ENCODE data around the gene ADSL. TPM values are rescaled to one million over a fixed set of nuclear protein-coding genes. Genes with fewer than 3 reads are reported as not detected.

The ADSL gene
- polyA plus RNA-seq, 1 donor from 2014 or later: 44.5 TPM

DNA sequence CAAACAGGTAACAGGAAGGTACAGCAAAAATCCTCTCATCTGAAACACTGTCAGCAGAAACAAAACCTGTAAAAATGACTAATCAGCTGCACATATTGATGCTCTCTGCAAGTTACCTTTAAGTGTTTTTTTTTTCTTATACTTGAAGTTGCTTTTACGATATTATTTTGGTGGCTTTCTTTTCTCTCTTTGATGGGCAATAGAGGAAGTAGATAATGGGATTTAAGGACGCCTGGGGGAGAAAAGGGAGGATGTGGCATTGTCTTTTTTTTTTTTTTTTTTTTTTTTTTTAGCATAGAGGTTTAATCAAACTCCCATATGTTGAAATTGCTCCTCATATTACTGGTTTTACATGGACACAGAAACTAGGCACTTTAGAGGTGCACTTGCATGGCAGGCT is 11.4 kb upstream of the ADSL start:
- H3K9me3 Mint-ChIP-seq: no peaks in the 10 kb centered on the region
- H3K36me3 Mint-ChIP-seq: no peaks in the 10 kb centered on the region
- no peaks in the 10 kb centered on the region for H3K27me3 Mint-ChIP-seq
- H3K27ac Mint-ChIP-seq: peak overlapping the region; percentile 43 to 95 (median 74)
- H3K4me3 Mint-ChIP-seq: peak overlapping the region in 2 of 4 donors; percentile 16 to 56
- H3K4me1 Mint-ChIP-seq: peaks cover 28 to 40% (median 31%) of the 10 kb centered on the region in 3 donors

DNA sequence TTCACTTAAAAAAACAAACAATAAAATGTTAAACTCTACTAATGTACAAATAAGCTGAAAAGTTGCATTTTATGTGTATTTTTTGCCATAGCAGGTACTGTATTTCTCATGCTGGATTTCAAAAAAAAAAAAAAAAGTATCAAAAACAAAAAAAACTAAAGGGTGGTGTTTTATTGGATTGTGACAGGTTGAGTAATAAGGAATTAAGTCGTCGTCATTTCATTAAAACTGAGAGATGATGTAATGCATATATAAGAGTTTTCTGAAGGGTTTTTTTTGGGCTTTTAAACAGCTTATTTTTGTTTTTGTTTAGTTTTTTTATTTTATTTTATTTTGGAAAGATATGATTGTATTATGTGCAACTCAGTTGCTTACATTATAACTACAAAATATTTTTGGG is 10.9 kb upstream of the ADSL start:
- Mint-ChIP-seq H3K27me3 (no peaks in the 10 kb centered on the region), H3K4me1 (peaks cover 26 to 43% (median 34%) of the 10 kb centered on the region in 3 donors), H3K36me3 (no peaks in the 10 kb centered on the region), H3K4me3 (peak overlapping the region in 1 of 4 donors; percentile 56), H3K27ac (peak overlapping the region in 2 of 3 donors; percentile 43 to 95), H3K9me3 (no peaks in the 10 kb centered on the region)

DNA sequence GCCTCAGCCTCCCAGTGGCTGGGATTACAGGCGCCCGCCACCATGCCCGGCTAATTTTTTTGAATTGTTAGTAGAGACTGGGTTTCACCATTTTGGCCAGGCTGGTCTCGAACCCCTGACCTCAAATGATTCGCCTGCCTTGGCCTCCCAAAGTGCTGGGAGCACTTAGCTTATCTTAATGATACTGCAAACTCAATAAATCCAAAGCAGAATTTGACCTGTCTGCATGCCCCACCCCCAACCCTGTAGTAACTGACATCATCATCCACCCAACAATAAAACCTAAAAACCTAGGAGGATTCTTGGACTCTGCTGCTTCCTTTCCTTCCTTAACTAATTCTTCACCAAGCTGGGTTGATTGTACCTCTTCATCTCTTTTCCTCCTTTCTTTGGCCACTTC is 6.3 kb upstream of the ADSL start:
- H3K4me1 Mint-ChIP-seq: peaks cover 20 to 43% (median 37%) of the 10 kb centered on the region in 3 donors
- H3K36me3 Mint-ChIP-seq: no peaks in the 10 kb centered on the region
- peak overlapping the region in 1 of 4 donors; percentile 70 for H3K4me3 Mint-ChIP-seq
- no peaks in the 10 kb centered on the region for H3K9me3 Mint-ChIP-seq
- no peaks in the 10 kb centered on the region for H3K27me3 Mint-ChIP-seq
- peak overlapping the region in 1 of 3 donors; percentile 67 for H3K27ac Mint-ChIP-seq

DNA sequence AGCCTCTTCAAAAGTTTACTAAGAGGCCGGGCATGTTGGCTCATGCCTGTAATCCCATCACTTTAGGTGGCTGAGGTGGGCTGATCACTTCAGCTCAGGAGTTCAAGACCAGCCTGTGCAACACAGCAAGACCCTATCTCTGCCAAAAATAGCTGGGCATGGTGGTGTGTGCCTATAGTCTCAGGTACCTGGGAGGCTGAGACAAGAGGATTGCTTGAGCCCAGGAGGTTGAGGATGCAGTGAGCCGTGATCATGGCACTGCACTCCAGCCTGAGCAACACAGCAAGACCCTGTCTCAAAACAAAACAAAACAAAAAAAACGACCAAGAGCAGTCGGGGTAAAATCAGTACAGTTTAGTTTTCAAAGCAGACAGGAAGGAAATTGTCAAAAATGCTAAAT is 4.7 kb upstream of the ADSL start:
- Mint-ChIP-seq H3K27me3 (no peaks in the 10 kb centered on the region), H3K4me1 (peaks cover 14 to 36% (median 29%) of the 10 kb centered on the region in 3 donors), H3K27ac (peak overlapping the region in 2 of 3 donors; percentile 29 to 82), H3K36me3 (no peaks in the 10 kb centered on the region), H3K4me3 (peak overlapping the region in 3 of 4 donors; percentile 49 to 84 (median 70)), H3K9me3 (no peaks in the 10 kb centered on the region)

DNA sequence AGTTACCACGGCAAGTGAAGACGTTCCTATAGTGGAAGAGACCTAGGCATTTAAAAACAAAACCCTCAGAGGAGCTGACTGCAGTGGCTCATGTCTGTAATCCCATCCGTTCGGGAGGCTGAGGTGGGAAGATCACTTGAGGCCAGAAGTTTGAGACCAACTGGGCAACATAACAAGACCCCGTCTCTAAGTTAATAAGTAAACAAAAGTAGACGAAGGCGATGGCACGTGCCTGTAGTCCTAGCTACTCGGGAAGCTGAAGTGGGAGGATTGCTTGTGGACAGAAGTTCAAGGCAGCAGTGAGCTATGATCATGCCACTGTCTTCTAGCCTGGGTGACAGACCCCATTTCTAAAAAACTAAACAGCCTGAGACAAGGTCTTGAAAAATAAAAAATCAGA is 3.8 kb upstream of the ADSL start:
- Mint-ChIP-seq H3K4me1 (peaks cover 18 to 34% (median 33%) of the 10 kb centered on the region in 3 donors), H3K27ac (peak overlapping the region in 2 of 3 donors; percentile 57 to 64), H3K4me3 (peak overlapping the region in 2 of 4 donors; percentile 65 to 84), H3K27me3 (no peaks in the 10 kb centered on the region), H3K9me3 (no peaks in the 10 kb centered on the region), H3K36me3 (no peaks in the 10 kb centered on the region)

DNA sequence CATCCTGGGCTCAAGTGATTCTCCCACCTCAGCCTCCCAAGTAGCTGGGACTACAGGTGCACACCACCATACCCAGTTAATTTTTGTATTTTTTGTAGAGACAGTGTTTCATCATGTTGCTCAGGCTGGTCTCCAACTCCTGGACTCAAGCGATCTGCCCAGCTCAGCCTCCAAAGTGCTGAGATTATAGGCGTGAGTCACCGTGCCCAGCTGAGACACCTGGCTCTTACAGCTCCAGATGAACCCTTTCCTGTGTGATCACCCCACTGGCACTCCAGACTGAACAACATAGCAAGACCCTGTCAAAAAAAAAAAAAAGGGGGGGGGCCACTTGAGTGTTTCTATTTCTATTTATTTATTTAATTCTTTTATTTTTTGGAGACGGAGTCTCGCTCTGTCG is 1.0 kb upstream of the ADSL start:
- Mint-ChIP-seq H3K9me3 (no peaks in the 10 kb centered on the region), H3K4me3 (peak overlapping the region; percentile 96 to 100 (median 100)), H3K36me3 (no peaks in the 10 kb centered on the region), H3K27ac (peak overlapping the region; percentile 85 to 99 (median 87)), H3K4me1 (peaks cover 19 to 34% (median 27%) of the 10 kb centered on the region in 3 donors), H3K27me3 (no peaks in the 10 kb centered on the region)

DNA sequence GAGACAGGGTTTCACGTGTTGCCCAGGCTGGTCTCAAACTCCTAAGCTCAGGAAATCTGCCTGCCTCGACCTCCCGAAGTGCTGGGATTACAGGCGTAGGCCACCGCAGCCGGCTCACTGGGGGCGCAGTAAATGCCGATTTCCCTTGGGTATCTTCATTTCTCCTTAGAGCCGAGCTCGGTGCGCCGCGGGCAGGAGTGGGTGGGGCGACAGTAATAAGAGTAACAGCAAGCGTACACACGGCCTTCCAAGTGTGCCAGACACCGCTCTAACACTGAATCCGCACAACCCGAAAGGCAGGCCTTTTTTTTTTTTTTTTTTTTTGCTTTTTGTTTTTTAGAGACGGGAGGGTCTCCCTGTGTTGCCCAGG is 500 bp upstream of the ADSL start:
- Mint-ChIP-seq H3K9me3 (no peaks in the 10 kb centered on the region), H3K36me3 (no peaks in the 10 kb centered on the region), H3K27ac (peak overlapping the region; percentile 87 to 99 (median 98)), H3K4me1 (peaks cover 19 to 33% (median 25%) of the 10 kb centered on the region in 3 donors), H3K27me3 (no peaks in the 10 kb centered on the region), H3K4me3 (peak overlapping the region; percentile 96 to 100 (median 100))

DNA sequence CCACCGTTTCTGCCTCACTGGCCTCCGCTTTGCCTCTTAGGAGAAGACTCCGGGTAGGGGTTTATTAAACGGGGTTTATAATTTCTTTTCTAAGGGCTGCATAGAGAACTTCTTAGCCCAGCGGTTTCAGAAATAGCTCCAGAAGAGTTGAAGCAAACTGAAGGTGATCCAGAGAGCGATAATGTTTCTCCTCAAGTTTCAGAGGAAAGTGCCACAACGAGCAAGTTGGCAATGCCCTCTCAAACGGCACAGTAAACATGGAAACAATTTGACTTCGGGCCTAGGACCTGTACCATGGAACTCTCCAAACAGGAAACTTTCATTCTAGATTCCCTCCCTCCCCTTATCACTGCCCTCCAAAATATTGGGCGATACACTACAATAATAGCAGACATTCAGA is 1.0 kb downstream of the ADSL start:
- Mint-ChIP-seq H3K36me3 (peaks cover 2% of the 10 kb centered on the region), H3K4me1 (peaks cover 14 to 28% (median 18%) of the 10 kb centered on the region in 3 donors), H3K4me3 (peak overlapping the region; percentile 96 to 100 (median 100)), H3K27ac (peak overlapping the region; percentile 46 to 98 (median 87)), H3K27me3 (no peaks in the 10 kb centered on the region), H3K9me3 (no peaks in the 10 kb centered on the region)

DNA sequence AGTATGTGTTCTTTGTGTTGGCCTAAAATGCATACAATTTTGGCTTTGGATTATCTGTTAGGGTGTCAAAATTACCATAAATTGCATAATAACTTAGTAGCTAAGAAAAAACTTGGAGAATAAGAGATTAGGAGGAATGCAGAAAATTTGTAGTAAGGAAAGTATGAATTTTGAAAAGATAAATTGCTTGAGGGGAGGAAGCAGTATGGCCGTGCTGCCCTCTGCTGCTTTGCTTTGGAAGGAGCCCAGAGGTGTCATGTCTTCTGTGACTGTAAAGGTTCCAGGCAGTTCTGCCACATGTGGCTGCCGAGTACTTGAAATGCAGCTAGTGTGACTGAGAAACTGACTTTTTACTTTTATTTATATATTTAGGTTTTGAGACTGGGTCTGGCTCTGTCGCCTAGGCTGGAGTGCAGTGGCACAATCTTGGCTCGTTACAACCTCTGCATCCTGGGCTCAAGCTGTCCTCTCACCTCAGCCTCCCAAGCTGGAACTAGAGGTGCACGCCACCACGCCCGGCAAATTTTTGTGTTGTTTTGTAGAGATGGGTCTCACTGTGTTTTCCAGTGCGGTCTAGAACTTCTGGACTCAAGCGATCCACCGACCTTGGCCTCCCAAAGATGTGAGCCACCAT is 1.8 kb downstream of the ADSL start:
- peaks cover 11 to 23% (median 14%) of the 10 kb centered on the region in 3 donors for H3K4me1 Mint-ChIP-seq
- peaks cover 5% of the 10 kb centered on the region for H3K36me3 Mint-ChIP-seq
- H3K27ac Mint-ChIP-seq: peak overlapping the region; percentile 46 to 98 (median 87)
- H3K9me3 Mint-ChIP-seq: no peaks in the 10 kb centered on the region
- H3K27me3 Mint-ChIP-seq: no peaks in the 10 kb centered on the region
- peak overlapping the region; percentile 96 to 100 (median 100) for H3K4me3 Mint-ChIP-seq

DNA sequence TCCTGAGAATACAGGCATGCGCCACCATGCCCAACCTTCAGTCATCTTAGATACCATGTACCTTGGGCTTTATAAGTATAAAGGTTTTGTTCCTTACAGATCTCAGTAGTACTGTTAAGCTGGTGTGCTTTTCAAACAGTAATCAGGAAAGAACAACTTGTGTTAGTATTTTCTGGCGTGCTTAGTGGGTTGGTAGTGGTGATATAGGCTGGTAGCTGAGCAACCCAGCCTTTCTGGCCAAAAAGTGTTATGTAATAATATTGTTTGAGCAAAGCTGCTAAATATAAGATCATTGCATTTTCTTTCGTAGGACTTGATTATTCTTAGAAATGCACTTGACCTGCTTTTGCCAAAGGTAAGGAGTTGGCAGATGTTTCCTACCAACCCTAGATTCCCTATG is 6.5 kb downstream of the ADSL start:
- Mint-ChIP-seq H3K27ac (no peak overlapping the region), H3K9me3 (no peaks in the 10 kb centered on the region), H3K4me1 (peaks cover 4 to 10% (median 5%) of the 10 kb centered on the region in 3 donors), H3K27me3 (no peaks in the 10 kb centered on the region), H3K4me3 (no peak overlapping the region), H3K36me3 (peaks cover 6% of the 10 kb centered on the region)

DNA sequence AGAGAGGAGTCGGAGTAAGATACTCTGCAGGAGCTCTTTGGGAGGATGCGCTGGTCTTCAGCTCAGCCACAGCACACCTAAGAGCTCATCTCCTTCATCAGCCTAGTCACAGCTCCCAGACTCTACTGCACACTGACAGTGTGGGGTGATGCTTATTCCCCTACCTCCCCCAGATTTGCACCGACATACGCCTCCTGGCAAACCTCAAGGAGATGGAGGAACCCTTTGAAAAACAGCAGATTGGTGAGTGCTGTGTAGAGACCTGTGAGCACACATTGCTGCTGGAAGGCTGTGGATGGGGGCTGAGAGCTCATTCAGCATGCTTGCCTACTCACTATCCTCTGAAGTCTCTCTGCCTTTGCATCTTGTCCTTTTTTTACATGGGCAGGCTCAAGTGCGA is 14.8 kb downstream of the ADSL start:
- Mint-ChIP-seq H3K4me3 (no peak overlapping the region), H3K27ac (no peak overlapping the region), H3K9me3 (no peaks in the 10 kb centered on the region), H3K27me3 (no peaks in the 10 kb centered on the region), H3K4me1 (no peaks in the 10 kb centered on the region), H3K36me3 (no peaks in the 10 kb centered on the region)

DNA sequence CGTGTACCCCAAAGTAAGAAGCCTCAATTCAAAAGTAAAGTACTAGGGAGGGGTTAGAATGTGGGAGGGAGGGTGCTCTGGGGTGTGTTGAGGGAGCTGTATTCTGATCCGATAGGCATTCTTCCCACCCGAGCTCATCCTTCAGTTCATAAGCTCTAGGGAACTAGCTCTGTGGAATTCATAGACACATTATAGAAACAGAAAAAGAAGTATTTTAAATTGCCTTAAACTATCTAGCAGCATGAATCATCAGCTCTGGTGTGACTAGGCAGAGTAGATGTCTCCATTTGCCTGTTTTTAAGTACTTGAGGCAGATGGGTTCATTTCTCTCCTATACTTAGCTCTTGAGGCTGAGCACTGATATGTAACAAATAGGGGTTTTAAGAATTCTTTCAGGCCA is 16.8 kb downstream of the ADSL start:
- Mint-ChIP-seq H3K4me3 (peak overlapping the region in 1 of 4 donors; percentile 81), H3K36me3 (no peaks in the 10 kb centered on the region), H3K27ac (no peak overlapping the region), H3K4me1 (peaks cover 0 to under 1% (median 0%) of the 10 kb centered on the region in 3 donors), H3K9me3 (no peaks in the 10 kb centered on the region), H3K27me3 (no peaks in the 10 kb centered on the region)

DNA sequence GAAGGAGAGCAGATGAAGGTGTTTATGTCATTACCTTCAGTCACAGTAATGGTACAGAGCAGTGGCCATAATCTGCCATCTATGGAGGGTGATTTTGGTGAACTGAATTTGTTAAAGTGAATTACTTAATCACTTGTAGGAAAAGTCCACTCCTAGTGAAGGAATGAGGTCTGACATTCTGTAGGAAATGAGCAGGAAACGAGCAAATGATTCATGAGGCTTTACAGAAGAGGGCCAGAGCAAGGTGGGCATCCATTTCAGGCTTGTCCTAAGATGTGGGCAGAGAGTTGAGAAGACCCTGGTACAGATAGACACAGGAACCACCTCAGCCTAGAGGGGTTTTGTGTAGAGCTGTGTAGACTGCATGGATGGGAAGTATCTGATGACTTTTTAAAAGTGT is 18.1 kb downstream of the ADSL start:
- H3K27ac Mint-ChIP-seq: no peak overlapping the region

DNA sequence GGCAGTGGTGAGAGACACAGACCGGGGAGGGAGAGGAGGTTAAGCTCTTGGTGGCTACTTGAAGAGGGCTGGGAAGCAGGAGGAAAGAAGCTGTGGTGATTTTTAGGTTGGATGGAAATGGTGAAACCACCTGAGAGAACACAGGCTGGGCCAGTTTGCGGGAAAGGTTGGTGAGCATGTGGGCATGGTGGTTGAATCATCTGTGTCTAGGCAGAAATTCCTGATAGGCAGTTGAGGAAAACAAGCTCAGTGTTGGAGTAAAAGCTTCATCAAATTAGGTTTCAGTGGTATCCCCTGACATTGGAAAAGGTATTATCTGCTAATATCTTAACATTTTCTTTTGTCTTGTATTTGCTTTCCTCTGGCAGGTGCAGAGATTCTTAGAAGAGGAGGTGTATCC is 19.8 kb downstream of the ADSL start:
- Mint-ChIP-seq H3K27me3 (no peaks in the 10 kb centered on the region), H3K36me3 (no peaks in the 10 kb centered on the region), H3K9me3 (no peaks in the 10 kb centered on the region), H3K4me3 (peak overlapping the region in 1 of 4 donors; percentile 9), H3K4me1 (peaks cover 2 to 6% (median 3%) of the 10 kb centered on the region in 3 donors), H3K27ac (peak overlapping the region in 1 of 3 donors; percentile 80)

More for the DNA sequence above, 18.1 kb downstream of the ADSL start:
- peak overlapping the region in 1 of 4 donors; percentile 11 for H3K4me3 Mint-ChIP-seq
- no peaks in the 10 kb centered on the region for H3K36me3 Mint-ChIP-seq
- H3K4me1 Mint-ChIP-seq: peaks cover 0 to 4% (median 0%) of the 10 kb centered on the region in 3 donors
- H3K27me3 Mint-ChIP-seq: no peaks in the 10 kb centered on the region
- H3K9me3 Mint-ChIP-seq: no peaks in the 10 kb centered on the region

DNA sequence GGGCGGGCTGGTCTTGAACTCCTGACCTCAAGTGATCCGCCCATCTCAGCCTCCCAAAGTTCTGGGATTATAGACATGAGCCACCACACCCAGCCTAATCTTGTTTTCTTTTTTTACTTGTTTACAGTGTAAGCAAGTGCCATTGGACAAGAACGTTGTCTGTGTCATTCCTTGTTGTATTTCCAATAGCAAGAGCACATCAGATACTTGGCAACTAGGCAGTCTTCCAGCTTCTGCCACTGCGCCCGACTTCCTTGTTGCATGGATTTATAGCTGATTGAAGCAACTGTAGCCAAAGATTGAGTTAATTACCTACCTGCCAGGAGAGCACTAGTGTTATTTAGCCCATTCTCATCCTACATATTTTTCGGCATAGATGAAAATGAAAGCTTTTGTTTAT is 21.0 kb downstream of the ADSL start:
- peak overlapping the region in 1 of 4 donors; percentile 43 for H3K4me3 Mint-ChIP-seq
- peak overlapping the region in 2 of 3 donors; percentile 32 to 47 for H3K27ac Mint-ChIP-seq
- H3K4me1 Mint-ChIP-seq: peaks cover 4 to 10% (median 6%) of the 10 kb centered on the region in 3 donors
- no peaks in the 10 kb centered on the region for H3K9me3 Mint-ChIP-seq
- H3K27me3 Mint-ChIP-seq: no peaks in the 10 kb centered on the region
- no peaks in the 10 kb centered on the region for H3K36me3 Mint-ChIP-seq

DNA sequence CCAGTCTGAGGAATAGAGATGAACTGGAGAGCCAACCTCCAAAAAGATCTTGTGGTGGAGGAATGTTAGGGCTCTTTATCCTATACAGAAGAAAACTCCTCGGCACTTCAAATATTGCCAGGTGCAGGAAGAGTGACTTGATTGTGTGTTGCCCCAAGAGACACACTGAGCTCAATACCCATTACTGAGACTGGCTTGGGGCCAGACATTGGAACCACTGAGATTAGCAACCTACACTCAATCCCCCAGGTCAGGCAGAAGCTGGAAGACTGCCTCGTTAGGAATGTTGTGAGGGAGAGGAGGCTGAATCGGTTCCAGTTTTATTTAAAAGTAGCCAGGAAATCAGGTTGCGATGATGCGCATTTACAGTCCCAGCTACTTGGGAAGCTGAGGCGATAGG is 21.7 kb downstream of the ADSL start:
- no peak overlapping the region for H3K27ac Mint-ChIP-seq

More for the DNA sequence above, 21.7 kb downstream of the ADSL start:
- Mint-ChIP-seq H3K36me3 (no peaks in the 10 kb centered on the region), H3K27me3 (no peaks in the 10 kb centered on the region), H3K9me3 (no peaks in the 10 kb centered on the region), H3K4me1 (peaks cover 9 to 17% (median 13%) of the 10 kb centered on the region in 3 donors), H3K4me3 (peak overlapping the region in 1 of 4 donors; percentile 97)
